ENCODE data around the gene SWI5. TPM values are rescaled to one million over a fixed set of nuclear protein-coding genes. Genes with fewer than 3 reads are reported as not detected.

The SWI5 gene
- total RNA-seq, 4 donors from 2014 or later = 18.2 to 27.5 (median 24.5) TPM

DNA sequence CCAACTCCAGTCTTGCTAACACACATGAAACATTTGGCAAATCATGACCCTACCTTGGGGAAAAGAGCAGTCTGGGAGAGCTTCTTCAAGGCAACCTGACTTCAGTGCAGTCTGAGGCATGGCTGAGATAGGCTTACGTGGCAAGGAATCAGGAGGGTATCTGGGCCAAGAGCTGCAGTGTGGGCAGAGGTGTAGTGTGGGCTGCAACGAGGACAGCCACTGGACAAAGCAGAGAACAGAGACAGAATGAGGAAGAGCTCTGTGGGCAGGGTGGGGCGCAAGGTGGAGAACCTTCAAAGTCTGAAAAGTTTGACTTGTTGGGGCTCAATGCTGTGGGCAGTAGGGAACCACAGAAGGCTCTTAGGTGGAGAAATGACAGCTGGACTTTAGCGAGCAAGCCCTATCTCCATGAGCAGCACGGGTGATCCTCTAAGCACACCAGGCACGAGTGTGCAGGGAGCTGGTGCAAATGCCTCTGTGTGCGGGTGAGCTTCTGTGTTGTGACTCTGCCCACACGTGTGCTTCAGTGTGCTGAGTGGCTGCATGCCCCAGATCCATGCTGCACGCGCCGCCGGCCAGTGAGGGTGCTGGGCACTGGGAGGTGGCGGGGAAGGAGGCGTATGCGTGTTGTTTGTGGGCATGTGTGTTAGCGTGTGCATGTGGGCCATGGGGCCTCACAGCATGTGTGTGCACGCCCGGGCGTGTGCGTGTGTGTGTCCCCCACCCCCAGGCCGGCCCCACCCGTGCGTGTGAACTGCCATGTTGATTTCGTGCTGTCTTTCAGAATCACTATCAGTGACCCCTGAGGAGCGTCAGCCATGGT is 23.5 kb upstream of the SWI5 start:
- ATAC-seq = no peak
- H3K9me3 ChIP-seq = no peaks in the 10 kb centered on the region
- H3K4me3 ChIP-seq = no peak overlapping the region
- no peak for TF ChIP-seq POLR2AphosphoS5 (IDR thresholded peaks at IDR 0.05)
- TF ChIP-seq, protein P1, sequence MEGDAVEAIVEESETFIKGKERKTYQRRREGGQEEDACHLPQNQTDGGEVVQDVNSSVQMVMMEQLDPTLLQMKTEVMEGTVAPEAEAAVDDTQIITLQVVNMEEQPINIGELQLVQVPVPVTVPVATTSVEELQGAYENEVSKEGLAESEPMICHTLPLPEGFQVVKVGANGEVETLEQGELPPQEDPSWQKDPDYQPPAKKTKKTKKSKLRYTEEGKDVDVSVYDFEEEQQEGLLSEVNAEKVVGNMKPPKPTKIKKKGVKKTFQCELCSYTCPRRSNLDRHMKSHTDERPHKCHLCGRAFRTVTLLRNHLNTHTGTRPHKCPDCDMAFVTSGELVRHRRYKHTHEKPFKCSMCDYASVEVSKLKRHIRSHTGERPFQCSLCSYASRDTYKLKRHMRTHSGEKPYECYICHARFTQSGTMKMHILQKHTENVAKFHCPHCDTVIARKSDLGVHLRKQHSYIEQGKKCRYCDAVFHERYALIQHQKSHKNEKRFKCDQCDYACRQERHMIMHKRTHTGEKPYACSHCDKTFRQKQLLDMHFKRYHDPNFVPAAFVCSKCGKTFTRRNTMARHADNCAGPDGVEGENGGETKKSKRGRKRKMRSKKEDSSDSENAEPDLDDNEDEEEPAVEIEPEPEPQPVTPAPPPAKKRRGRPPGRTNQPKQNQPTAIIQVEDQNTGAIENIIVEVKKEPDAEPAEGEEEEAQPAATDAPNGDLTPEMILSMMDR (IDR thresholded peaks at IDR 0.05) = no peak
- no peak for TF ChIP-seq POLR2A (IDR thresholded peaks at IDR 0.05)
- no peak for TF ChIP-seq EP300 (IDR thresholded peaks at IDR 0.05)
- 71 to 90% methylated on average over 2 to 7 of the region's 25 CpGs for WGBS, 2 donors (ENCODE audit: low coverage in 1 of 2)
- H3K4me1 ChIP-seq = peaks cover 0 to 21% (median 5%) of the 10 kb centered on the region in 3 donors
- H3K36me3 ChIP-seq = peaks cover 0 to 22% of the 10 kb centered on the region in 2 donors
- H3K27me3 ChIP-seq = peaks cover 40% of the 10 kb centered on the region
- no peak overlapping the region for H3K27ac ChIP-seq

DNA sequence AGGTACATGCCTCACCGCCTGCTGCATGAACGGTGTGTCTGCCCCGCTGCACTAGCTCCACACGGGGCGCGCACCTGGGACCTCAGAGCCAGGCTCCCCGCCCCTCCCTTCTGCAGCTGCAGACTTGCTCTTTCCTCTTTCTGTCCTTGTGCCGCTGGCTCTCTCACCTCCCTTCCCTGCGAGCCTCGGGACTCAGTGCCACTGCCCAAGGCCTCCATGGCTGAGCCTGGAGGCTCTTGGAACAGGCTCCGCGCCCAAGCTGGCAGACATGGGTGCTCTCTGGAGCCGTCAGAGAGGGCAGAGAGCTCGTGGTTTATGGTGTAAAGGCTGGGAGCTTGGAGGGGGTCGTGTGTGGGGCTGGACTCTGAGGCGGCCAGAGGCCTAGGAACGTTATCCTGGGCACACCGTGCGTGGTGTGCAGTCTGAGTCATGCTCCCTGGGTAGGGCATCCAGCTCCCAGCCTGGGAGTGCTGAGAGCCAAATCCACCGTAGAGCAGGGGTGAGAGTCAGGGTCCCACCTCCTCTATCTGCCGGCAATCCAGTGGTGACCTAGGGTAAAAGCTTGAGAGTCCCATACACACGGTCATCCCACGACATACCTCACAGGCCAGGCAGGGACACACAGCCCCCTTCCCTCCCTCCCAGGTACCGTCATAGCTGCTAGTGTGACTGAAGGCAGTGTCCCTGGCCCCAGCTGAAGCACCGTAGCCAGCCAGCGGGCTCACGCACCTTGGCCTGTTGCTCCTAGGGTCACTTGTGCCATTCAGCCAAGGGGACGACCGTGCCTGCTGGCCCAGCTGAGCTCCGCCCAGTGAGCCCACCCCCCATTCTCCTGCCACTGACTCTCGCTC is 22.7 kb upstream of the SWI5 start:
- H3K4me1 ChIP-seq = peaks cover 0 to 21% (median 5%) of the 10 kb centered on the region in 3 donors
- no peak overlapping the region for H3K27ac ChIP-seq
- no peaks in the 10 kb centered on the region for H3K9me3 ChIP-seq
- H3K27me3 ChIP-seq = peaks cover 40% of the 10 kb centered on the region
- no peak overlapping the region for H3K4me3 ChIP-seq
- ATAC-seq = no peak
- TF ChIP-seq, protein P1 (IDR thresholded peaks at IDR 0.05) = no peak
- TF ChIP-seq EP300 (IDR thresholded peaks at IDR 0.05) (no peak), POLR2A (IDR thresholded peaks at IDR 0.05) (no peak), POLR2AphosphoS5 (IDR thresholded peaks at IDR 0.05) (no peak)
- 62% methylated on average over 3 of the region's 31 CpGs; no CpG with 5 or more reads in 1 of the 2 donors for WGBS, 2 donors (ENCODE audit: low coverage in 1 of 2)
- peaks cover 0 to 30% of the 10 kb centered on the region in 2 donors for H3K36me3 ChIP-seq

DNA sequence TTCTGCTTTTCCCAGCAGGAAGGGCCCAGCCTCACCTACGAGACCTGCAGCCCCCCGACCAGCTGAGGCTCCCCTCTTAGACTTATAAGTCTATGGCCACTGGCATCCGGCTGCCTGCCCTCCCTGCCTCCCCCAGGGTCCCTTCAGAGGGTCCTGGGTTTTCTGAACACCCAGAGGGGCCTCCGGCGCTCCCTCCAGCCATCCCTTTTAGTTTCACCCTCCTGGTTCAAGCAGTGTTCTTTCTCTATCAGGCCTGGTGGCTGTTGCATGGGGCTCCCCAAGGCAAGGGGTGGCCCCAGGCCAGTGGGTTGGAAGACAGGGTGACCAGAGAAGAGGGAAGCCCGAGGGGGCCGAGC is 22.1 kb upstream of the SWI5 start:
- H3K4me1 ChIP-seq = peaks cover 0 to 21% (median 5%) of the 10 kb centered on the region in 3 donors
- no peaks in the 10 kb centered on the region for H3K9me3 ChIP-seq
- WGBS, 2 donors (ENCODE audit: low coverage in 1 of 2) = 40 to 83% methylated on average over 1 to 3 of the region's 7 CpGs
- H3K27me3 ChIP-seq = peaks cover 40% of the 10 kb centered on the region
- peaks cover 0 to 36% of the 10 kb centered on the region in 2 donors for H3K36me3 ChIP-seq
- TF ChIP-seq POLR2A (IDR thresholded peaks at IDR 0.05) (no peak), EP300 (IDR thresholded peaks at IDR 0.05) (no peak), POLR2AphosphoS5 (IDR thresholded peaks at IDR 0.05) (no peak)
- TF ChIP-seq, protein P1 (IDR thresholded peaks at IDR 0.05) = no peak
- no peak for ATAC-seq
- no peak overlapping the region for H3K27ac ChIP-seq
- H3K4me3 ChIP-seq = no peak overlapping the region

DNA sequence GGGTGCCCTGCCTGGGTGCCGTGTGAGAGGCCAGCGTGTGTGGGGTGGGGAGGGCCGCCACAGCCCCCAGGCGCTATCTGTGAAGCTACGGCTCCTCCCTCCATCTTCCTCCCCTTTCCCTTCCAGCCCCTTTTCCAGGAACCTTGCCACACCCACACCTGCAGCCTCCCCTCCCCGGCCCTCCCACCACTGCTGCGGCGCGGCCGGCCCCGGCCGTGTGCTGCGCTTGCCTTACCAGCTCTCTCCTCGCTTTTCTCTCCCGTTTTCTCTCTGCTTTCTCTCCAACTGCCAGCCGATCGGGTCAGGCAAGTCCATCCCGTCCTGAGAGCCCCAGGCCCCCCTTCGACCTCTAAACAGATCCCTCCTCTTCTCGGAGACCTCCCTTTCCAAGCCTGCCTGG is 21.7 kb upstream of the SWI5 start:
- 86 to 96% methylated on average over 5 to 8 of the region's 20 CpGs for WGBS, 2 donors (ENCODE audit: low coverage in 1 of 2)
- no peak for ATAC-seq
- no peaks in the 10 kb centered on the region for H3K9me3 ChIP-seq
- H3K36me3 ChIP-seq = peaks cover 0 to 40% of the 10 kb centered on the region in 2 donors
- H3K4me1 ChIP-seq = peaks cover 0 to 21% (median 5%) of the 10 kb centered on the region in 3 donors
- TF ChIP-seq EP300 (IDR thresholded peaks at IDR 0.05) (no peak), POLR2AphosphoS5 (IDR thresholded peaks at IDR 0.05) (no peak), POLR2A (IDR thresholded peaks at IDR 0.05) (no peak)
- TF ChIP-seq, protein P1 (IDR thresholded peaks at IDR 0.05) = no peak
- H3K4me3 ChIP-seq = no peak overlapping the region
- H3K27ac ChIP-seq = no peak overlapping the region
- H3K27me3 ChIP-seq = peaks cover 40% of the 10 kb centered on the region
